NCI-H2227 (cell line): ENCODE results near the gene CDH11.

ENCODE experiments used
- DNase-seq: peaks from one replicate; lab custom pipeline; 2025; ENCODE audit not compliant: unreplicated experiment; lab: John Stamatoyannopoulos, UW

The CDH11 gene

DNA sequence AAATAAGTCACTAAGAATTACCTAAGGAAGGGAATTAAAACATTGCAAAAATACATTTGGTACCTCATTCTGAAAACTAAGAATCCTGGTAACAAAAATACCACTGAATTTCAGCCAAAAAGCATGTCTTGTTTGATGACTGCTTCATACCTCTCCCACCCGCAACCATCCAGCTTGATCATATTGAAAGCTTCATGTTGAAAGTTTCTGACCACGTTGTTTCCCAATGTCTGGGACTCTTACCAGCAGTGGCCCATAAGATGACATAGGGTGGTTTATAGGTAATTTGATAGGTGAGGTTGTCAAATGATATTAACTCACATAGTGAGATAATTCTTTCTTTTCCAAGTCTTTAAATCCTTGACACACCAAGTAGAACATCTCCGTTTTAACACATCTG, 139.3 kb downstream of the CDH11 start:
- no peak for DNase-seq

DNA sequence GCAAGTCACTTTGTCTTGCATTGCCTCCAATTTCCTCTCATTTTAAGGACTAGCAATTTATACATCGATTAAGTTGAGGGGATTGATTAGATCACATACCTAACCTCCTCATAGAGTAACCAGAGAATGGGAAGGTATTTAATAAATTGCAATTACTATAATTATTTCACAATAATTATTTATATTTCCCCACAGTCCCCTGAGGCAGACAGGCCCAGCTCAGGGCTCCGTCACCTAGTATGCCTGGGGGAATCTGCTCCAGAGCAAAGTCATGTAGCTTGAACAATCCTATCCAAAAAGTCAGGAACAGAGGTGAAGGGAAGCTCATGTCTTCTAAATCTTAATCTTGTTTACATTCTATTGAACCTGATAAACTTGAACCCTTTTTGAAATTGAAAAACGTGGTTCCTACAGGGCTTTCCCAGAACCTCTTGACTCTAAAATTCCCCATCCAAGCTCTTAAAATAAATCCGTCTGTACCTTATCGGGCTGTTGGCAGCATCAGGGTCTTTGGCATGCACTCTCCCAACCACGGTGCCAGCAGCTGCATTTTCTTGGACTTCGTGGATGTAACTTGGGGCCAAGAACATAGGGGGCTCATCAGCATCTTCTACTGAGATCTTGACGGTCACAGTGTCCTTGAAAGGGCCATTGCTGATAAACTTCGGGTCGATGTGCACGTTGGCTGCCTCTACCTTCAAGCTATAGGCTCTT, 140.1 kb downstream of the CDH11 start:
- DNase-seq: no peak

DNA sequence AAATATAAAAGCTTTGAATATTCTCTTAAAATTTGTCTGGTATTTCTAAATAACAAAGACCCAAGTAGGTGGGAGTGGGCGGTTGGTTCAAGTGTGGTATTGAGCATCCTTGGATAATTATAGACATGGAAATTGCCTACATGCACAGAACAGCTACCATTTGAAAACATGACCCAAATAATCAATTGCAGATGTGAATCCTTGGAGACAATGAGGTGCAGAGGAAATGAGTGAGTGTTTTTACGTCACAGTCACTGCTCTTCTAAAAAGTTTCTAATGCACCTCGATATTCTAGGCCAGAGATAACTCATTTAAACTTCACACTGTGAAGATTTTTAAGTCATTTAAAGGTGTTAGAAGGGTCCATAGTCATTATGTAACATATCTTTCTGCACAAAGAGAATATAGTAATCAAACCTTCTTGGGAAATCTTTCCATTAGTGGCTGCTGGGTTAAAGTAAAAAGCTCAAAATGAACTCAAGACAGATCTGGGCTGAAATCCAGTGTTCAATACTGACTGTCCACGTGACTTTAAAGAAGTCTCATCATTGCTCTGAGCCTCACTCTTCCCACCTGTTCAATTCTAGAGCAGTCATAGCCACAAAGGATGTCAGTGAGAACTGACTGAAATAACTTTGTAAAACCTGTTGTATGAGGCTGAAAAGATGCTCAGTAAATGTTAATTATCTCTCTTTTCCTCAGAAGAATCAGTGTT, 144.5 kb downstream of the CDH11 start:
- no peak for DNase-seq

DNA sequence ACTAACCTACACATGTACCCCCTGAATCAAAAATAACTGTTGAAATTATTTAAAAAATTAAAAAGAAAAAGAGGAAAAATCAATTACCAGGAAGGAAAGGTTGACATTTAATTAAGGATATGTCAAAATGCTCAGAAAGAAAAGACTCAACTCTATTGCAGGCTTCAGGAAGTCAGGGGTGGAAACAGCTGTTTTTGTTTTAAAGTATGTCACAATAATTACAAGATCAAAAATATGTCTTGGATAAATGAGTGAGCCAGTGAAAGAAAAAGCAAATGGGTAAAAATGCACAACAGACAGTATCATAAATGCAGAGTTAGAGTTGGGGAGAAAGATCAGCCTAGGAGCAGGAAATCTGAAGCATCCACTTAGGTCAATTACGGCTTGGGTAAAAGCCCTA, 146.0 kb downstream of the CDH11 start:
- no peak for DNase-seq

DNA sequence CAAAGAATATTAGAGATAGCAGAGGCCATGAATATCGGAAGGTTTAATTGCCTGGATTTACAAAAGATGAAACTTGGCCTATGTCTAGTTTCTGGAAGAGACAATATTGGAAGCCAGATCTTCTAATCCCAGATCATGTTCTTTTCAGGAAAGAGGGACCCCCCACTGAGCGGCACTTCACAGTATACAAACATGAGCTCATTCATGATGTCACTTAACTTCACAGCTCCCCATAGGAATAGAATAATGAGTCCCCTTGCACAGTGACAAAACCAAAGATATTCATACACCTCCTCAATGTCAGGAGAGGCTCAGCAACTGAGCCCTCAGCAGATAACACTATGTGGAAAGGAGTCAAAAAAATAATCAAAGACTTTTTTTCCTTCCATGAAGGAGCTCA, 147.5 kb downstream of the CDH11 start:
- no peak for DNase-seq

DNA sequence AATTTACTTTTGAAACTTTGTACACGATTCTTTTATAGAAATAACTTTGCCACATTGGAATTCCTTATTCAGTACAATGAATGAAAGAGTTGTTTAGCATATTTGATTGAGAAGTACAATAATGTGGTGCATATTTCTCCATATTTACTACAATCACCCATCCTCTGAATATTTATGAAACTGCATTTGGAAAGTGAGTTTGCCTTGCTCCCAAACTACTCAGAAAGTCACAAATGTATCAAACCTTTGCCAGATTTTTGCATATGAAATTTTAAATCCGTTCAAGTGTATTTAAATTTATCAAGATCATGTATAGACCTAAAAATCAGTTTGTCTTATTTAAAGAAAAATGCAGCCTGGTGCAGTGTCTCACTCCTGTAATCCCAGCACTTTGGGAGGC, 148.7 kb downstream of the CDH11 start:
- DNase-seq: no peak

DNA sequence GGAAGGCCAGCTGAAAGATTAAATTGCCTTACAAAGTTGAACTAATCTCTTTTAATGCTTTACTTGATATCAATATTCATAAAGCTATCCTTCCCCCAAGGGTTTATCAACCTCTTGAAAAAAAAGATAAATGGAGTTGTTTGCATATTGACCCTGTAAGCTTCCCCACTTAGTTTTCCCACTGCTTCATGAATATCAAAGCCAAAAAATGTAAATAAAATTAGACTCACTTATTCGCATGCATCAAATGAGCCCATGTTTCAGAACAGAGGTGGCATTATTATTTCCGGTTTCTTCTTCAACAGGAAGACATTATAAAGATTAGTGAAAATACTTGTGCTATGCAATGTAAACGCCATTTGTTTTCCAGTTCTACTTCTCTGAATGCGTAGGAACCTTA, 150.7 kb downstream of the CDH11 start:
- DNase-seq: no peak

DNA sequence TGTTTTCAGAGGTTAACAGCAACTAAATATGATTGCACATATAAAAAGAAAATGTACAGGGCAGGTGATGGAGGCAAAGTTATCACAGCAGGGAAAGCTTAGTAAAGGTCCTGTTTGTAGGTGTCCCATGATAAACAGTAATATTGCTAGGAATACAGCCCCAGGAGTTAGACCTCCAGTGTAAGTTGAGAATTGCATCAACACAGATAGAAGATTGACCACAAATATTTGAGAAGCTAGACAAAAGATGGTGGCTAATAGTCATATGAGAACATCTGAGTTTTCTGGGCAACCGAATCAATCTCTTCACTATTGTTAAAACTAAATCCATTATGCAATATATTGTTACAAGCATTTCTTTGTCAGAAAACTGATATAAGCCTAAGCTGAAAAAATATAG, 152.6 kb downstream of the CDH11 start:
- DNase-seq: no peak

DNA sequence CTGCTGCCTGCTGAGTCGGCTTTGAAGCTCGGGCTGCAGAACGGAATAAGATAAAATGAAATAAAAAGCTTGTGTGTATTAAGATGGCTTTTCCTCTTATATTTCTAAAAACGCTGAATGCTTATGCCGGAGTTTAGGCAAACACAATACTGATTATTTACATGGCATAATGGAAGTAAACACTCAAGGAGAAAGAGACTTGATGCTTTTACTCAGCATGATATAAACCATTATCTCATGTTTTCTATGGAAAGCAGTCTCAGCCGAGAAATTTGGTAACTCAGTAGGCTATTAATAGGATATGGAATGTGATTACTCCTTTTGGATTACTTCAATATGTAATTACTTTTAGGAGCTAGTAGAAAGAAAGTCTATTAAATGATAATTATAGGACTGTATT, 153.3 kb downstream of the CDH11 start:
- no peak for DNase-seq

DNA sequence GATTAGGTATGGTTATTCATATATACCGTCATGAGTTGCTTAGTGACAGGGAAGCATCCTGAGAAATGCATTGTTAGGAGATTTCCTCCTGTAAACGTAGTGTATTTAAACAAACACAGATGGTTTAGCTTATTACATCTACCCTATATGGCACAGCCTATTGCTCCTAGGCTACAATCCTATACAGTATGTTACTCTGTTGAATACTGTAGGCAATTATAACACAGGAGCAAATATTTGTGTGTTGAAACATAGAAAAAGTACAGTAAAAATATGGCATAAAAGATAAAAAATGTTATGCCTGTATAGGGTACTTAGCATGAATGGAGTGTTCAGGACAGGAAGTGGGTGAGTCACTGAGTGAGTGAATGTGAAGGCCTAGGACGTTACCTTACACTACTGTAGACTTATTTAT, 157.7 kb downstream of the CDH11 start:
- DNase-seq: no peak

DNA sequence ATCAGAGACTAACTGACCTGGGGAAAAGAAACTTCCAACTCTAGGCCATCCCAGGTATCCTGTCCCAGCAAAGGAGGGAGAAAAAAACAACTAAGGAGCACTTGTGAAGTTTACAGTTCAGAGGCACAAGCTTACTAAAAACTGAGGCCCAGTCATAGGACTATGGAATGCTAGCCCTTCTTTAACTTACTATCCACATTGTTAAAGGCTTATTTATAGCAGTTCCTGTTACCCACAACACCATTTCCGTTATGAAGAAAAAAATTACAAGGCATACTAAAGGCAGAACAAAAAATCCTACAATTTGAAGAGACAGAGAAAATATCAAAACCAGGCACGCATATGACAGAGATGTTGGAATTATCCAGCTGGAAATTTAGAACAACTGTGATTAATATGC, 159.1 kb downstream of the CDH11 start:
- no peak for DNase-seq

DNA sequence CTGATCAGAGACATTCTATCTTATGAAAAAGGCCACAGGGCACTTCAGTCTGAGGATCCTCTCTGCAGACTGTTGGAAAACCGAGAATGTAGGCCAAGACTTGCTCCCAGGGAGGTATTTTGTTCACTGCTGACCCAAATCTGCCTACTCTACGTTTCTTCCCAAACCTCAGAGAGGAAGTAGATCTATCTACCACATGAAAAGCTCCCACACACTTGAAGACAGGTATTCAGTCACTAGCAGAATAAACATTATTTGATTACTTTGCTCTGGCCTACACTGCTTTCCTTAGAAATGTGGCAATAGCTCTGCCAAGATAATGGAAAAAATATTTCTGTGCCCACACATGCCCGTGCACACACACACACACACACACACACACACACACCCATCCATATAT, 164.6 kb downstream of the CDH11 start:
- no peak for DNase-seq

DNA sequence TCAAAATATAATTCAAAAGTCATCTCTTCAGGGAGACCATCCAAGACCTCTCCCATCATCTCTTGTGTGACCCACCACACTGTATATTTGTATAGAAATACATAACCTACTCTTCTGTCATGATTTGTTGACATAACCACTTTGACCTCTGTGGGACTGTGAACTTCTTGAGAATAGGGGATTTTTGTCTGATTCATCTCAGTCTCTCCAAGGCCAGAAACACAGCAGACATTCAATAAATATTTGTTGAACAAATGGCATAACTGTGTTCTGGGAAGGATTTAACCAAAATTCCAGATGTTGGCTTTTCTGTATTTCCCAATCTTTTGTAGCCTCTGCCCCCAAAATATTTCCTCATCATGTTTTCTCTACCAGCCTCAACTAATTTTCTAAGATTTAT, 169.7 kb downstream of the CDH11 start:
- no peak for DNase-seq

DNA sequence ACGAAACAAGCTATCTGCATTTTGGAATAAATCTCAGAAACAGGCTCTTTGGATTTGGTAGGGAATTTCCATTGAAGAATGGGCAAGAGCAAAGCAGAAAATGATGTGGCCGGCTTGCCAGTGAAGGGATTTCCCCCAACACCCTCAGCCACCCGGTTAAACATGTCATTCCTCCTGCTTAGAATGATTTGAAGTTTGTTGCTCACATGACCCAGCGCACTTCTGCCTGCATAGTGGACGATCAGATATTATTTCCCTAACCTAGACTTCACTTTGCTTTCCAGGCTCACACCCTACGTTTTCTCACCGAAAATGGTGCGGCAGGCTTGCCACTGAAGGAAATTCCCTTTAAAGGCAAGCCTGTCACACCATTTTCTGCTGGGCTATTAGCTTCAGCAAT, 170.7 kb downstream of the CDH11 start:
- DNase-seq: no peak

DNA sequence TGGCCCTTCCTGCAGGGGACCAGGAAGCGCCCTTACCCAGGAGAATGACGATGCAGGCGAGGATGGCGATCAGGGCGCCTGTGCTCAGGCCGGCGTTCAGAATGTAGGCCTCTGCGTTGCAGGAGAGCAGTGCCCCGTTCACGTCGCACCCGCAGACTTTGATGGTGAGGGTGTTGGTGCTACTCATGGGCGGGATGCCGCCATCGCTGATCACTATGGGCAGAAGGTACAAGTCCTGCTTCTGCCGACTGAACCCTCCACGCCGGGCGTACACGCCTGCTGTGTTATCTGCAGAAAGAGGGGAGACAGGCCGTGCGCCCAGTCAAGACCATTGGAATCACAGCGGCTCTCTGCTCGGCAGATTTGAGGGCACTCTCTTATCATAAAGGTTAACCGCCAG, 171.1 kb downstream of the CDH11 start:
- DNase-seq: no peak

DNA sequence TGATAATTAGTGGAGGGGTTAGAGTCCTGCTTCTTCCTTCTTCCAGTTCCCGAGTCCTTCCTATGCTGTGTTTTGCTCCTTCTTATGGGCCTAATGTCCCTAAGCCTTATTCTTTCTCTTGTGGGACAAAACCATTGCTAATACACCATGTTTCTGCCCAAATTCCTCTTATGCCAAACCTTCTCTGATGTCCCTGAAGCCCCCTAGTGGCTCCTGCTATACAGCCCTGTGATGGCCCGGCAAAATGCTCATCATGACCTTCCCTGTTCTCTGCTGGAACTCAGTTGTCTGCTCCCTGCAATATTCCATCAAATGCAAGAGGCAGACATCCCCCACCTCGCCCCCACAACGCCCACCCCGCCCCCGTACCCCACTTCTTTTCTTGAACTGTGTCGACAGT, 171.6 kb downstream of the CDH11 start:
- no peak for DNase-seq

DNA sequence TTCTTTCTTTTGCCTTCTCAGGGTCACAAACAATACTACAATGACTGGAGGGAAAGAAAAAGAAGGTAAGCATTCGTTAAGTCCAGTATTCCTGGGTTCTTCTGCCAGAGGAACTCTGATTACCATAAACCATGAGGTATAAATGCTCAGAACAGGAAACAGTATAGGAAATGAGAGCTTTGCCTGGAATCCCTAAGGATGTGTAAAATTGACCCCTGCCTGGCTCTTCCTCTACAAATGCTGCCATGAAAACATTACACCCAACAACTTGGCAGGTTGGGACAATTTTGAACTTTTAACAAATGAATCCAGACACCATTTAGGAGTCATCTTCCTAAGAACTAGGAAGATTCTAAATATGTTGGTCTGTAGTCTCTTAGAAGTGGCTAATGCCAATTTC, 173.8 kb downstream of the CDH11 start:
- no peak for DNase-seq

DNA sequence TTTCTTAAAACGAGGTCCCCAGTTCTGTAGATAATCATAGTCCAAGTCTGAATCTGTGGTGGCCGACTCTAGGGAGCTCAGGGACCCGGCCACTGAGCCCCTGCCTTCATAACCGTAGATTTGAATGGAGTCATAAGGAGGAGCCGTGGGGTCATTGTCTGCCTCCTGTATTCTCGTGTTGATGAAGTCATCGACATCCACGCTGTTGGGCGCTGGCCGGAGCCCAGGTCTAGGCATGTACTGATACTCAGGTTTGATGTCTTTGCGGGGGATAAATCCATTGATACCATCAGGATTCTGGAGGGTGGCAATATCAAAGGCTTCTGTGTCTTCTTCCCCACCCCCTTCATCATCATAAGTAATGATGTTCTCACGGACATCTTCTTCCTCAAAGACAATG, 174.2 kb downstream of the CDH11 start:
- no peak for DNase-seq

DNA sequence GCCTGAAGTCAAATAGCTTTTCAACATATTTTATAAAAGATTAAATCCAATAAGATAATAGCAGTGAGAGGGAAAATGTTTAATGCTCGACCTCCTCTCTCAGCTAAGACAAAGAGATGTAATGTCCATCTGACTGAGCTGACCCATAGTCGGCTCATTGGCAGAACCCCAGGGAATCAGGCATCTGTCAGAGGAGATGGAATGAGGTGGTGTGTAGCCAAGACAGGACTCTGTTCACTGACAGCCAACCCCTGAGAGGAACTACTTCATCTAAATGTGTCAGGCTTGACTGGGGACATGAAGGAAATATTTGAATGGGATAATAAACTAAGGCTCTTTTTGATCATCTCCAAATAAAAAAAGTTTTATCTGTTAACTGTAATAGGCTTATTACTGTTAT, 188.0 kb downstream of the CDH11 start:
- no peak for DNase-seq

DNA sequence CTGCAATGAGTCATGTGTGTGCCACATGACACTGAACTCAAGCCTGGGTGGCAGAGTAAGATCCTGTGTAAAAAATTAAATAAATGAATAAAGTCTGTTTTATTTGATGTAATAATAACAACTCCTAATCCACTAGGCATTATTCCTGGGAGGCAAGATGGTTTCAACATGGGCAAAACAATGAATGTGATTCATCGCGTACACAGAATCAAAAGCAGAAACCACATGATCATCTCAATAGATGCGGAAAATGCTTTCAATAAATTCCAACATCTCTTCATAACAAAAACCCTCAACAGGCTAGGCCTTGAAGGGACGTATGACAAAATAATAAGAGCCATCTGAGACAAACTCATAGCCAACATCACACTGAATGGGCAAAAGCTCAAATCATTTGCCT, 195.4 kb downstream of the CDH11 start:
- no peak for DNase-seq

DNA sequence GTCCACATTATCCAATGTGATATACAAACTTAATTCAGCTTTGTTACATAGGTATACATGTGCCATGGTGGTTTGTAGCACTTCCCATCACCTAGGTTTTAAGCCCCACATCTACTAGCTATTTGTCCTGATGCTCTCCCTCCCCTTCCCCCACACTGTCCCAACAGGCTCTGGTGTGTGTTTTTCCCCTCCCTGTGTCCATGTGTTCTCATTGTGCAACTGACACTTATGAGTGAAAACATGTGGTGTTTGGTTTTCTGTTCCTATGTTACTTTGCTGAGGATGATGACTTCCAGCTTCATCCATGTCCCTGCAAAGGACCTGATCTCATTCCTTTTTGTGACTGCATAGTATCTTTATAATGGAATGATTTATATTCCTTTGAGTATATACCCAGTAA, 196.7 kb downstream of the CDH11 start:
- no peak for DNase-seq

DNA sequence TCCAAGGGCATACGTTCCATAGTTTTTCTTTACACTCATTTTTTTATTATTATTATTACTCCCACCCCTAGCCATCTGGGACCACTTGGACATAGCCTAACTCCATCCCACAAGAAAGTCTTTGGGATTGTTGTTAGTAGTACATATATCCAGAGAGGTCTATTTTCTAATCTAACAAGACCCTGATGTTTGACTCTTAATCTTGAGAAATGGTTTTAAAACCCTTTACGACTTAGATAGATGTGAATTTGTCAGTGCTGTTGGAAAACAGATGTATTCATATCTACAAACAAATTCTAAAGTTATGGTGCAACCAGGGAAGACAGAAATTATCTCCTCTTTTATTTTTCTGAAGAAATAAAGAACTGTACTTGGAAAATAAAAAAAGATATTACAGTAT, 197.8 kb downstream of the CDH11 start:
- DNase-seq: no peak
